Measurements from ENCODE around the gene TFCP2L1.

GRCh38 chr2:121333231-121333630 lies 48.2 kb upstream of the TFCP2L1 start:
- TF ChIP-seq EZH2 (IDR thresholded peaks at IDR 0.05) (no peak), POLR2AphosphoS5 (IDR thresholded peaks at IDR 0.05; ENCODE audit: borderline replicate concordance, low read depth, low read length) (no peak), FOXP2 (optimal IDR thresholded peaks at IDR 0.05; ENCODE audit: control extremely low read depth, extremely low read length, insufficient read depth) (no peak)

Measured in SK-N-MC (cell line).